ELR (cell line): ENCODE data around the gene KRT222.

Experiments used
- DNase-seq: peaks from one replicate; pipeline ENCODE4 v3.0.0-alpha.2; 2015; ENCODE audit warnings: low read depth

KRT222 gene

DNA sequence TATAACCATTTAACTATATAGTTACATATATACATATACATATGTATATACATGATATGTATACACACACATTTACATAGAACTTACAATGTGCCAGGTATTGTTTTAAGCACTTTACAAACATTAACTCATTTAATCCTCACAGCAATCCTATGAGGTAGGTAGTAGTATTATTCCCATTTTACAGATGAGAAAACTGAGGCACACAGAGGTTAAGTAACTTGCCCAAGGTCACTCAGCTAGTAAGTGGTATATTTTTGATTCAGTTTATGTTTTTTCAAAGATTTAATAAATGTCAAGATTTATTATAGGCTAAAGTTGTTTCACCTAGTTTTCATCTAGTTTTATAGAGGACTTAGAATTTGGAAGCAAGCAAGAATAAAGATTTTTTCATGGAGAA, 6.6 kb downstream of the KRT222 start:
- DNase-seq = no peak

DNA sequence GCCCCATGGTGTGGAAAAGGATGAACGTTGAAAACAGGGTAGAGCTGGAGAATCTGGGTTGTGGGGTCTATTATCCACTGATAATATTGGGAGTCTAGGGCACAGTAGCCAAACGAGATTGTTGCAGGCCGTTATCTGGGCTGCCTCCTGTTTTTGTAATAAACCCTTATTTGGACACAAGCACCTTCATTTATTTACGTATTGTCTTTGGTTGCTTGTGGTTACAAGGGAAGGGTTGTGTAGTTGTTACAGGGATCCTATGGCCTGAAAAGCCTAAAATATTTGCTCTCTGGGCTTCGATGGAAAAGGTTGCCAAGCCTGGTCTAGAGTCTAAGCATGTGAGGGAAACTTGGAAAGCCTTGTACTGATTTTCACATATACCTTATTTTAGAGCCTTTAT, 13.0 kb downstream of the KRT222 start:
- no peak for DNase-seq

DNA sequence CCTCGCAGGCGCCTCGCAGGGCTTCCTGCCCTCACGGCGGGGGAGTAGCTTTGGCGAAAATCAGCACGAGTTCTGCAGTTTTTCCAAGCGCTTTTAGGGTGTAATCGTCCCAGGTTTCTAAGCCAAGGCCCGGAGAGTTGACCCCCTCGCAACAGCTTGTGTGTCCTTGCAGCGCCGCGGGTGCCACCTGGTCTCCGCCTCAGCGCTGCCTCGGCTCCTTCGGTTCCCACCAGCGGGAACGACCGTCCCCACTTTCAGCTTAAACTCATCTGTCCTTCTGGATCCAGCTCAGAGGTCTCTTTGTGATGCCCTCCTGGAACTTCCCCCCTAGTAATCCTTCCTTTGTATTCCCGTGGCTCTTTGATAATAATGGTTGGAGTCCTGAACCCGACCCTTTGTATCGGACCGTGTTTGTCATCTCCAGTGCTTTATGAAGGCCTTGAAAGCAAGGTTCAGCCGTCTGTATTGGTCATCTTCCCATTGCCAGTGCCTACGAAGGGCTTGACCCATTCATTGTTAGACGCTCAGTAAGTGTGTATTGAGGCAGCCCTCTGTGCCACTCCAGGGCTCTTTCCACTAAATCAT, 16.5 kb downstream of the KRT222 start:
- peak; percentile 29 for DNase-seq

DNA sequence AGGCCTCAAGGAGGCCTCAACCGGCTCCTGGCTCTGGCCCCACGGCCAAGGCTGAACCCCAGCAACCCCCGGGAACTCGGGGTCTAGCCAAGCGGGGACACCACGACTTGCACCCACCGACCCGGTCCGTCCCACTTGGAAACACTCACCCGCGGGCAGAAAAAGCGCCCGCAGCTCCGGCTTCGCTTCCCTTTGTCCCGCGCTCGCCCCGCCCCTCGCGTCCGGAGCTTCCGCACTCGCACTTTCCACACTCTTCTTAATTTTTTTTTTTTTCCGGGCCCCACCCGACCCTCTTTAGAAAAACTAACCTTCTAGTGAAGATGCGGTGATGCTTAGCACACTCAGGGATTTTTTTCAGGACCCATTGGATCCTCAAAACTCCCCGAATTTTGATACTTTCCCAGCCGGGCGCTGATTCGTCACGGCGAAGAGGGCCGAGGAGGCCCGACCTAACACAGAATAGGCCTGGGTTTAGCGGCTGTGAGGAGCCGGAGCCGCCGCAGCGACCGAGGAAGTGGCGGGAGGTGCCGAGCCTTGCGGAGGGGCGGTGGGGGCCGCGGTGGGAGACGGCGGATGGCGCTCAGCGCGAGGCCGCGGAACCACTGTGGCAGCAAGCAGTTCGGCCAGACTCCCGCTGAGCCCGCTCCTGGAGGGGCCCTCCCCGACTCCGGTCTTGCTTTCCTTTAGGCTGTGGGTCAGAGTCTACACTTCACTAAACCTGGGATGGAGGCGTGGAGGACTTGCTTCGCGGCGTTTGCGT, 17.2 kb downstream of the KRT222 start, which contains the start of gene SMARCE1:
Gene SMARCE1 (minus strand): TSS at position 195 of the 760 bp plus-strand sequence. CDS start 2,016 bp downstream, outside the sequence.
- DNase-seq = peak; percentile 82

DNA sequence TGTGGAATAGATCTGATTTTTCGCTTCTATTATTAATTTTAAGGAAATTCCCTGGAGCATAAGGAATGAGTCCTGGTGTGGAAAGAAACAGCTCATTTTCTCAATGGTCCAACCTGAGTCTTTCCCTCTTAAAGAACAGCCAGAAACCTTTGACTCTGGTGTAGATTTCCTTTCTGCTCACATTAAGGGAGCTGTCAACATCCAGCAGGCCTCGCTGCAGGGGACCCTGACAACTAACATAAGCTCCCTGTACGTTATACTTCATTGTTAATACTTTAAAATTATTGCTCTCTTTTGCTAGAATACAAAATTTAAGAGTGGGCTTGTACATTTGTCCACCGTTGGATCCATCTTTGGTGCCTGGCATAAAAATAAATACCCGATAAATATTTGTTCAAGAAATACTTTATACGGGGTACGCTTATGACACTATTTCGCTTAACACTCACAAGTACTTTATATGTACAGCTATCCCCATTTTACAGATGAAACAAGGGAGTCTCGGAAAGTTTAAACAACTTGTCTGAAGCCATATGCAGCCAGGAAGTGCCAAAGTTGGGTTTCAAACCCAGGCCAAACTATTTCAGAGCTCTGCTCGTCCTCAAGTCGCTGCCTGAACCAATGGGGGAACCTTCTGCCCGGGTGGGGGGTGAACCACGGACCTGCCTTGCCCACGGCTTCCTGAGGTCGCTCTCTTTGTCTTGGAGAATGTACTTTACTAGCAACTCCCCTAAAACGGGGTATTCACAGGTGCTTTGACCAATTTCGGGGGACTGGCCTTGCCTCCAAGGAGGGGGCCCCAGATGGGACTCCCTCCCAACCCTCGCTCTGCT, 18.0 kb downstream of the KRT222 start:
- peak; percentile 66 for DNase-seq

DNA sequence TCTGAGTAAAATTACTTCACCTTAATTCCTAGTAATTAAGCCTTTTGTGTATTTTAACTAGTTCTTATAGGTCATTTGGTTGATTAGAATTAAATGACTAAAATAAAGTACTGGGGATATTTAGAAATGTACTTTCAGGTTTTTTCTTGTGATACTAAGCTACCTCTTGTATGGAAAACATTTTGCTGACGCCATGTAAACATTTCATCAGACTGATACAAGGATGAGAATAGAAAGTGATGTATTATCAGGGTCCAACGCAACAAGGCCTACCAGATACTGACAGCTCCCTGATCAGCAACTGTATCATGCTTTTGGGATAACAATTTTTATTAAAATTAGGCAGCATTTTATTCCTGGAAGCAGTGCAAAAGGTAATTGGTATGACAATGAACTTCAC, 19.0 kb downstream of the KRT222 start:
- DNase-seq = no peak

DNA sequence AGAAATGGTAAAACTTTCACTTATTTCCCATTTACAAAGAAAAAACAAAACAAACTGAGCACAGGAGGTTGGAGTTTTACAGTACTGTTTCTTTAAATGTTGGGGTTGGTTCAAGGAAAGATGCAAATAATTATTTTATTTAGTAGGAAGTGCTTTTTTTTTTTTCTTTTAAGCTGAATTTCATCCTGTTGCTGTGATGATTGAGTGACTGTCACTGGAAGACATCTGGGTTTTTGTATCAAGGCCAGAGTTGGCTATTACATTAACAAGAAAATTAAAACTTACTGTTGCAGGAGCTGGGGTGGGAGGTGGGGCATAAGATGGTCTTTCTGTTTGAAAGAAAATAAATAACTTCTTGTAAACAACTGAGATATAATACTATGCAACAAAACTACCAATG, 19.7 kb downstream of the KRT222 start:
- no peak for DNase-seq

DNA sequence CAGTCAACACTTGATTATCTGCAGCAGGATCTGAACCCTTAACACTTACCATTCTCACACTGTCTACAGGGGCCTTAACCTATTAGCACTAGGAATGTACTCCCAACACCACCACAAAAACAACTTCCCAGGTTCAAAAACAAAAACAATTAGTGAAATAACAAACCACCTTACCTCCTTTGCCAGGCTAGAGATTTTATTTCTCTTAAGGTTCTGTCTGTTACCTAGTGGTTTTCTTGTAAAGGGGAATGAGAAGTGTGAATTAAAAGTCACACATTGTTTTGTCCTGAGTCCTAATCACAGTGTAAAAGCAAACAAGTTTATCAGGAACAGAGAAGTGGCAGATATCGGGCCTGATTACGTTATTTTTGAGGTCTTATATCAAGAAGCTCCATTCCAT, 27.0 kb downstream of the KRT222 start:
- DNase-seq = no peak

DNA sequence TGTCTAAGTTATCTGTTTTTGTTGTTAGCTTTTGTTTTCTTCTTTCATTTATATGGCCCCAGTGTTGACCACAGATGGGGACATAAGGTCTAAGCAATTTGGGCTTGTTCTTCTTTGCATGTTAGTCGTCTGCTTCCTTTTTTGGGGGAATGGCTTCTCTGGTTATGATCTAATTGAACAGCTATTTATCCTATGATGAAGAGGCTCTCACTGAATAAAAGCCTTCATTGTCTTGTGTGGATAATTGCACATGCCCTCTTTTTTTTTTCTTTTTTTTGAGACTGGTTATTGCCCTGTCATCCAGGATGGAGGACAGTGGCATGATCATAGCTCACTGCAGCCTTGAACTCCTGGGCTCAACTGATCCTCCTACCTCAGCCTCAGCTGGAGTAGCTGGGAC, 31.1 kb downstream of the KRT222 start:
- DNase-seq = peak; percentile 27

DNA sequence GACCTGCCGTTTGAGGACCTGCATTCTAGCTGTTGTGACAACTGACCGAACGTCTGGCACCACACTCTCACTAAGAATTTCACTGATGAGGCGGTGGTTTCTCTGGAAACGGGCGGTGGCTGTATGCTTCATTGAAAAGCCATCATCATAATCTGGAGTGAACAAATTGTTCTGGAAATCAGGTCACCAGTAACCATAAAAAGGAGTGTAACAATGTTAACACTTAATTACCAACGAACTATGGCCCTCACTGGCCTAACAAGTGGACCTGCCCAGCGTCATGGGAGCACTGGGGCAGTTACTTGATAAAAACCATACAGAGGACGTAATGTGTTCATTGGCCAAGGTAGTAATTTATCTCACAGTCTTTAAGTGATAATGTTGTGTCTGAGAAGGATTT, 32.8 kb downstream of the KRT222 start:
- DNase-seq = no peak

DNA sequence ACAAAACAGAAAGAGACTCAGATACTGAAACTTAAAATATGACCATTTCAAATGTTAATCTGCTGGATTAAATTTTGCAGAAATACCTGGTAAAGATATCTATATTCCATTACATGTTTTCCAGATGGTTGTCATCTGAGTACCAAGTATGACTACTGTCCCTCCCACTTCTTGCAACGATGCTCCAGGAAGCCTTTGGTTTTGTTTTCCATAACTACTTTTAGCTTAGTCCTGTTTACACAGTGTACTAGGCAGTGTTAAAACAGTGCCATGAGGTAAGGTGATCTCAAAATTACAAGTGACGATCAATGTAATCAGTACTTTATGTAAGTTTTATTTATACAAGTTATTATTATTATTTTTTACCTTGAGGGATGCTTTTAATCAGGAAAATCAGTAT, 35.1 kb downstream of the KRT222 start:
- no peak for DNase-seq

DNA sequence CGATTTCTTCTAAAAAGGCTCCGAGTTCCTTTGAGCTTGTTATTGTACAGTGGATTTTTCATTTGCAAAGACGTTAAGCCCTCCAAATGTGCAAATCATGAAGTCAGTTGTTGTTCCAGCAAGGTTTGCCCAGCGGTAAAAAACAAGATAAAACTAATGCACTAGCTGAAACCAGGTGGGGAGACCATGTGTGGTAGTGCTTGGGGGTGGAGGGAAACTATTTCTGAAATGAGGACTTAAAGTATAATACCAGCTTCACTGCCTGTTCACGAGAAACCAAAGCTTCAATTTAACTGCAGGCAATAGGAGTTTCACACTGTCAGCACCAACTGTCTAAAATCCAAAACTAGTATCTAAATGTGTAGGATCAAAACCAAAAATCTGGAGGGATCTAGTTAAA, 39.7 kb downstream of the KRT222 start:
- no peak for DNase-seq

DNA sequence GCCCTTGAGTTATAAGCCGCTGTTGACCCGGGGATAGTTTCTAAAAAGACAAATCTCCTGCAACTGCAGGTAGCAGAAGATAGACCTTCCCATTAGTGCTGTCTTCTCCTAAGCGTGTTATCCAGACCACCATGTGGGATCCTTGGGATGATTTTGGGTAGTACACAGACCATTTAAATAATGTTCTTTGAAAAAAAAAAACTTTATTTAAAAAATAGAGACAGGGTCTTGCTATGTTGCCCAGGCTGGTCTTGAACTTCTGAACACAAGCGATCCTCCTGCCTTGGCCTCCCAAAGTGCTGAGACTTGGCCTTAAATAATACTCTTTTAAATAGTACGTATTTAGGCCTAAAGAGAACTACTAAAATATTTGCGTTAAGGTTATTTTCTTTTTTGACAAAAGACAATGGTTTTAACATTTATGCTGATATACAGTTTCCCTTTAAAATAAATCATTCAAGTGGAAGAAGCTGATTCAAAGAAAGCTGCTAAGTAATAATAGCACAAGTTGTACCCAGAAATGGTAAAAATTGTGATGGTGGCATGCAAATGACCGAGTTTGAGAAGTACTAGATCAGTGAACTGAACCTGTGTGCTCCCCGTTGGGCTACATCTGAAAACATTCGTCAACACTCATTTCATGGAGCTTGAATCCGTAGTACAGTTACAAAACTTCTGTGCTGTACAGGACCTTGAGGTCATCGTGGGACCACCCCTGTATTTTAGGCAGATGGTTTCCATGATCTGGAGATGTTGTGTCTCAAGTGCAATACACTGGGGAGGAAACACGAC, 41.4 kb downstream of the KRT222 start:
- DNase-seq = no peak

DNA sequence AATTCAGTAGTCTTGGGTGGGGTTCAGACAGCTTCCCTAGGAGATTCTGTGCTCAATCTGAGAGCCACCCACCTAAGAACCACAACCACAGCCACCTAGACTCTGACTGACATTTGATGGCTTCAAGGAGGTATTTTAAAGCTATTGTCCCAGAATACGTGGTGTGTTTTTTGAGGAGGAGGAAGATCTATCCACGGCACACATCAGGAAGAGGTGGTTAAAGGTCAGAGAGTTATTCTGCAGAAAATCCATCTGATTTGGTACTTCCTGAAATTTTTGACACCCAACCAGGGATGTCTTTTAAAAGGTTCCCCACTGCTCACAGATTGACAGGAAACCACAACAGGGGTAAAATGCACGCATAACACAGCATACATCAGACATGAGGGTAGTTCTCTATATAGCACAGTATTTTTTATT, 42.5 kb downstream of the KRT222 start:
- DNase-seq = no peak

DNA sequence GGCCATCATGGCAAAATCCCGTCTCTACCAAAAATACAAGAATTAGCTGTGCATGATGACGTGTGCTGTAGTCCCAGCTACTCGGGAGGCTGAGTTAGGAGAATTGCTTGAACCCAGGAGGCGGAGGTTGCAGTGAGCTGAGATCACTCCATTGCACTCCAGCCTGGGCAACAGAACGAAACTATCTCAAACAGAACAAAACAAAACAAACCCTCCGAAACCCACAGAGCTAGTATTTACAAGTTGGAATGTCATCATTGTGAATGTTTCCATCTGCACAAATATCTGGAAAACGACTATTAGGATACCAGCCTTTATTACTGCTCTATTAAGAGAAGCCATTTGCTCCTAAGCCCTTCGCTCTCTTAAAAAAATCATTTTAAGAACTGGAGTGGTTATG, 43.4 kb downstream of the KRT222 start:
- DNase-seq = no peak

DNA sequence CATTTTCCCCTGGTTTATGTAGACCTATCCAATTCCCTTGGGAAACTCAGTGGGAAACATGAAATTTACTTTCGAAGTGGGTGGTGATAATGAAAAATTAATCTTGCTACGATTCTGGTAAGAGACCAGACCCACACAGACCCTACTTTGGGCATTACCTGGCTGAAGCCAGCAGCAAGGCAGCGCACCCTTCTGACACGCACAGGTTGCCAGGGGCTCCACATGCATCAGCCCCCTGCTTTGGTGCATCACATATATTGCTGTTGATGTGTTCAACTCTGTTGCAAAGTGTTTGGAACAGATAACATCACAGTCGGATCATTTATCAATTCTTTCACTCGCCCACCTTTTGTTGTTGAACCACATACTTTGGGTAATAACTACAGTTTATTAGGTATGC, 44.0 kb downstream of the KRT222 start:
- no peak for DNase-seq

DNA sequence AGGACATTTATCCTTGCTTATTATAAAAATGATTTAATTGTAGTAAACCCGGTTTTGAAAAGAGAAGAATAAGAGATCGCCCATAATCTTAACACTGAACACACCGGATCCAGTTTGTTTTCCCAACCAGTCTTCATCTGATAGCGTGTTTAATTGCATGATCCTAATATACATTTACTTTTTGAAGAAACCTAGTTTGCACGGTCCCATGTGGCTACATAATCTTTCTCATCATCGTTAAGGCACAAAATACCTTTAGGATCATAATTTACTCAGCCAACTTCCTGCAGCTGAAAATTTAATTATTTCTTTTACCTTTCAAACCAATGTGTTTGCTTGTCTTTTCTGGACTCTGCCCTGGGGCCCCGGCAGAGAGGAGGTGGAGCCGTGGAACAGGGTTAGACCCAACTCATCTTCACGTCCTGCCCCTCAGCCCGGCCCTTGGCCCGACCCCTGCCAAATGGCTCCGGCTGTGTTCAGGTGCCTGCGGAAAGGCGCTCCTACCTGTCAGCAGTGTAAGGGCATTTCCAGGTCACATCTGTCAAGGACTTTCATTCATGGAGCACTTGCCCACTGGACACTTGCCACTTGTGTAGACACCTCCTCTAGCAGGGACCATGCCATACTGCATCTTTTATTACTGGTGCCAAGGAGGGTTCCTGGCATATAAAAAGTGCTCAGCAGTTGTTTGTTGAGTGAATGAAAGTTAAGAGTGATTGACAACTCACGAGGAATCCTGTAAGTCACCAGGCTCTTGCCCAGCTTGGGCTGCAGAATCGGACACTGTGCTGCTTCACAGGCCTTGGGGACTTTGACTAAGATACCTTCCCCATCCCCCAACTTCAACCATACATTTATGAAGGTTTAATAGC, 46.0 kb downstream of the KRT222 start:
- DNase-seq = no peak

DNA sequence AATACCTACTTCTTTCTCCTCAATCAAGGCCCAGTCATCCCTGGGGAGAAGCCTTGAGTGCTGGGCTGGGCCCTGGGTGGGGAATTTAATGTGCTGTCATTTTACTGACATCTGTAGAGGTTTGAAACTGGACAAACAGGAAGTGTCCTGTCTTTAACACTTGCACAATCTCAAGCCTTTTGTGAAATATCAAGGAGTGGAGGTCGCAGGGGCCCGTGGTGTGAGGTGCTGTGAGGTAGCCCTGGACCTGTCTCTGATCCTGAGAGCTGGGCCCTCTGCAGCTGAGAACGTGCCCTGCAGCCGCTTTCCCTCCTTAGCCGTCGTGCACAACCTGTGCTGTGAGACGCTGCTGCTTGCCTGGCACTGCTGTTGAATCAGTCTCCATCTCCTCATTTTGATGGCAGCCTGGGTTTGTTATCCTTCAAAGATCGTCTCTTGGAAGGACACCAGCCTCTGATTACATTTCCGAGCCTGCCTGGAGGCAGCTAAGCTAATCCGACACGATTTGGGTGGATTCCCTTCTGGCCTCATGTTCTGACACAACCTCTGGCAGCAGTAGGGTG, 47.2 kb downstream of the KRT222 start:
- DNase-seq = no peak

DNA sequence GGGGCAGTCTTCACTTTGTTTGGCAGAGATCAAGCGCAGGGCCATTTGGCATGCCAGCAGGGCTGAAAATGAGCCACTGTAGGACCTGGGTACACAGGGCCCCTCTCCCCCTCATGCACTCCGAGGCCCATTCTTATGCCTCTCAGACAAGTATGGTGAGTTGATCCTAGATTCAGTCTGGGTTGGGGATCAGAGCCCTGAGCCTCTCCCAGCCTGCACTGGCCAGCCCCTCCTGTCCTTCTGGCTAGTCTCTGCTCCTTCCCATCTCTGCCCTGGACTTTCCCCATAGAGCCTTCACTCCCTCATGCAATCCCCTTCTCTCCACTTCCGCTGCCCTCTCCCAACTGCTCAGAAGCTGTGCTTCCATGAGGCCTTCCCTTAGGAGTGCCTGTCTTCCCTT, 48.4 kb downstream of the KRT222 start:
- DNase-seq = no peak

DNA sequence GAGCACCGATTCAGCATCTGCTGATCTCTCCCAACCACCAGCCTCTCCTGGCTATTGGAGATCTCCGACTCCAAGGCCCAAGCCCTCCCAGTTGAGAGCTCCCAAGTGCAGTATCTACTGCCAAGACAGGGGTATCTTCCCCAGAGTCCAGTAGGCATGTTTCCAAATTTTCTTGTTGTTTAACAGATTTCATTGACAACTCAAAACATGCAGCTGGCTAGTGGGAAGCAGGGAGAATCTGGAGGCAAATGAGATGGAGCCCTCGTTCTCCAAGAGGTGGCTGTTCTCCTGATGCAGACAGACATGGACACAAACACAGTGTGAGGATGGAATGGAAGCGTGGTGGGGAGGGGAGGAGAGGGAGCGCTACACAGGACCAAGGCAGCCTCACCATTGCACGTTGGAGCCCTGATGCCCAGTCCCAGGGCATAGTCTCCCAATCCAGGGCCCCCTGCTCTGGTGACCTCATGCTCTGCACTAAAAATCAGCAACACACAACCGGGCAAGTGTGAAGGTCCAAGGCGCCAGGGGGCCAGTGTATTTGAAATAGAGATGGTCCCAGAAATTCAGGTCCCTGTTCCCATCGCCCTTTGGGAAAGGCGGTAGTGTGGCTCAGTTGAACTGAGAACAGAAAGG, 49.0 kb downstream of the KRT222 start:
- no peak for DNase-seq
